Epithelial cell of prostate (primary cell): ENCODE data around the gene ALOX15B.

Experiments
- DNase-seq: peaks from one replicate; pipeline ENCODE4 v3.0.0-alpha.2; 2011; ENCODE audit warnings: low read depth, low spot score
- H3K27ac ChIP-seq: fragments of 450-650 bp; 2 replicates; pipeline ENCODE4 v1.5.1; 2017; ENCODE audit warnings: mild to moderate bottlenecking

Gene ALOX15B, protein sequence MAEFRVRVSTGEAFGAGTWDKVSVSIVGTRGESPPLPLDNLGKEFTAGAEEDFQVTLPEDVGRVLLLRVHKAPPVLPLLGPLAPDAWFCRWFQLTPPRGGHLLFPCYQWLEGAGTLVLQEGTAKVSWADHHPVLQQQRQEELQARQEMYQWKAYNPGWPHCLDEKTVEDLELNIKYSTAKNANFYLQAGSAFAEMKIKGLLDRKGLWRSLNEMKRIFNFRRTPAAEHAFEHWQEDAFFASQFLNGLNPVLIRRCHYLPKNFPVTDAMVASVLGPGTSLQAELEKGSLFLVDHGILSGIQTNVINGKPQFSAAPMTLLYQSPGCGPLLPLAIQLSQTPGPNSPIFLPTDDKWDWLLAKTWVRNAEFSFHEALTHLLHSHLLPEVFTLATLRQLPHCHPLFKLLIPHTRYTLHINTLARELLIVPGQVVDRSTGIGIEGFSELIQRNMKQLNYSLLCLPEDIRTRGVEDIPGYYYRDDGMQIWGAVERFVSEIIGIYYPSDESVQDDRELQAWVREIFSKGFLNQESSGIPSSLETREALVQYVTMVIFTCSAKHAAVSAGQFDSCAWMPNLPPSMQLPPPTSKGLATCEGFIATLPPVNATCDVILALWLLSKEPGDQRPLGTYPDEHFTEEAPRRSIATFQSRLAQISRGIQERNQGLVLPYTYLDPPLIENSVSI

DNA sequence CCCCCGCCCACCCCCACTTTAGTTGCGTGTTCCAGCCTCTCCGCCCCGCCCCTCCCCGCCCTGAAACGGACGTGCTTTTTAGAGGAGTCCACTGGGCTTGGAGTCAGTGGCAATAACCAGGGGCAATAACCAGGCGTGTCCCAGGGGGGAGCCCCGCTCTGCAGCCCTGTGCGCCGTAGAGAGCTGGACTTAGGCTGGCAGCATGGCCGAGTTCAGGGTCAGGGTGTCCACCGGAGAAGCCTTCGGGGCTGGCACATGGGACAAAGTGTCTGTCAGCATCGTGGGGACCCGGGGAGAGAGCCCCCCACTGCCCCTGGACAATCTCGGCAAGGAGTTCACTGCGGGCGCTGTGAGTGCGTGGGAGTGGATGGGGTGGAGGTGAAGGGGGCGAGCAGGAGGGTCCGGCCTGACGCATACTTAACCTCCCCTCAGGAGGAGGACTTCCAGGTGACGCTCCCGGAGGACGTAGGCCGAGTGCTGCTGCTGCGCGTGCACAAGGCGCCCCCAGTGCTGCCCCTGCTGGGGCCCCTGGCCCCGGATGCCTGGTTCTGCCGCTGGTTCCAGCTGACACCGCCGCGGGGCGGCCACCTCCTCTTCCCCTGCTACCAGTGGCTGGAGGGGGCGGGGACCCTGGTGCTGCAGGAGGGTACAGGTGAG, at the start of gene ALOX15B:
Gene ALOX15B (plus strand): TSS at position 106 of the 657 bp plus-strand sequence. CDS start 97 bp downstream, at position 203.
- DNase-seq = no peak
- H3K27ac ChIP-seq = peak within 1 kb of the TSS; percentile 76

DNA sequence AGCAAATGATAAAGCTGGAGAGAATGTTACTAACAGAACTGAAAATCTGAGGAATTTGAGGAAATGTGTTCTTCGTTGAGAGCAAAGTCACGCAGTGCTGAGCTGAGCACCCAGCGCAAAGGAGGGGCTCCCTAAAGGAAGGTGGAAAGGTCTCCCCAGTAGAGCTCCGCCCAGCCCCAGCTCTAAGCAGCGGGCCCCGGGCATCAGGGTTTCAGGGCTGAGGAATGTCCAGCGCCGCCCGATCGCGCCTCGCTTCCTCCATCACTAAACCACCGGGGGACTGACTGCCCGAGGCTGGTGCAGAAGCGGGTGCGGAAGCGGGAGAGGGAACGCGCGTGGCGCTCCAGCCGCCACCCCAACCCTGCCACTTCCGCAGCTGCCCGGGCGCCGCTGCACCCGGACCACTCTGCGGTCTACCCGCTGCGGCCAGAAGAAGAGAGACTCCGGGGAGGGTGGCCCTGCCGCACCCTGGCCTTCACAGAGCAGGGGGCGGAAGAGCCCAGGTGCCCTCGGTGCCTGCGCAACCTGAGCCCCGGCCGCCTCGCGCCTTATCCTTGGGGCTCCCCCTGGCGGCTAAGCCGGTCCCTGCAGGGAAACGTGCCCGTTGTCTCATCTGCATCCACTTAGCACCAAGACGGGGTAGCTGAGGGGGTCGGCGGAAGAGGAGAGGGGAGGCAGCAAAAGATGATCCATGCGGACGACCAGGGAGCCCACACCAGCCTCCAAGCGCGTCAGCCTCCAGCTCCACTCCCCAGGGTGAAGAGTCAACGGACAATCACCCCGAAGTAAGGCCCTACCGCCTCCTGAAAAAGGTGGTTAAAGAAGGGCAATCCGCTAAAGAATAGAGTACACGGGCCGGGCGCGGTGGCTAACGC, 48.8 kb upstream of the ALOX15B start:
- peak overlapping the region; percentile 47 for H3K27ac ChIP-seq

DNA sequence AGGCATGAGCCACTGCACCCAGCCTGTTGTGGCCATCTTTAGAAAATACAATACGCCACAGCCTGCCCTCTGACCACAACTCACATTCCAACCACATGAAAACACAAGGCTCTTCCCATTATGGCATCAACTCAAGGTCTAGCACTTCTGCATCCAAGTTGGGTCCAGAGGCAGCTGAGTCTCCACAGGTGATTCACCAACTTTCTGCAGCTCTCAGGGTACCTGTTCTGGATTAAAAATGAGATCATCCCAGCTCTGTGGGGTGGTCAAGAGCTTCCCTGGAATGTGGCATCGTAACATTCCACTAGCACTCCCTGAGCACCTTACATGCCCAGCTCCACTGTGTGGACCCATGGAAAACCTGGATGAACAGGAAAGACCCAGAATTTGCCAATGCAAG, 46.3 kb upstream of the ALOX15B start:
- peak overlapping the region; percentile 60 for H3K27ac ChIP-seq
- peak; percentile 95 for DNase-seq

More for the DNA sequence above, 48.8 kb upstream of the ALOX15B start:
- DNase-seq = no peak

DNA sequence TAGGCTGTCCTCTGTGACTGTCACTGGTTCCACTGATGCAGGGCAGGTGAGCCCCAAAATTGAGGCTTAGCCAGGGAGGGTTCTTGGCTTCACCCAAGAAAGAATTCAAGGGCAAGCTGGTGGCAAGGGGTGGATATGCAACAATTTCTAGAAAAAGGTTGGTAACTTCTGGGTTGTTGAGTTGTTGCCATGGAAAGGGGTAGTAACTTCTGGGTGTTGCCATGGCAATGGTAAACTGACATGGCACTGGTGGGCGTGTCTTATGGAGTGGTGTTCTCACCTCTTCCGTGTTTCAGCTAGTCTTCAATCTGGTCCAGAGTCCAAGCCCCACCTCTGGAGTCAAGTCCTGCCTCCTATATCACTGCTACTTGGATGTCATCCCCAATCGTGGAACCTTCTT, 45.9 kb upstream of the ALOX15B start:
- DNase-seq = no peak
- H3K27ac ChIP-seq = peak overlapping the region; percentile 60

DNA sequence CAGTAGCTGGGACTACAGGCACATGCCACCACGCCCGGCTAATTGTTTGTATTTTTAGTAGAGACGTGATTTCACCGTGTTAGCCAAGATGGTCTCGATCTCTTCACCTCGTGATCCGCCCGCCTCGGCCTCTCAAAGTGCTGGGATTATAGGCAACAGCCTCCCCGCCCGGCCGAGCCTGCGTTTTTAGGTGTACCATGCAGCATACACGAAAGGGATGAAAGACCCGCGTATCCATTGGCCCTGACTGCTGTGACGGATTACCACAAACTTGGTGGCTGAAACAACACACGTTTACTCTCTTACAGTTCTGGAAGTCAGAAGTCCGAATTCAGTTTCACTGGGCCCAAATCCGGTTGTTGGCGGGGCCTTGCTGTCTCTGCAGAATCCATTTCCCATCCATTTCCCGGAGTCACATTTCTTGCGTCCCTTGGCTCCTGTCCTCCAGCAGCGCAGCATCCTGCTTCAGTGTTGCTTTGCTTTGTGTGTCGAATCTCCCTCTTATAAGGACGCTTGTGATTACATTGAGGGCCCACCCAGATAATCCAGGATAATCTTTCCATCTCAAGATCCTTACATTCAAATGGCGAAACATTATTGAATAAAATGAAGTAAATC, 44.8 kb upstream of the ALOX15B start:
- H3K27ac ChIP-seq = no peak overlapping the region
- DNase-seq = no peak

DNA sequence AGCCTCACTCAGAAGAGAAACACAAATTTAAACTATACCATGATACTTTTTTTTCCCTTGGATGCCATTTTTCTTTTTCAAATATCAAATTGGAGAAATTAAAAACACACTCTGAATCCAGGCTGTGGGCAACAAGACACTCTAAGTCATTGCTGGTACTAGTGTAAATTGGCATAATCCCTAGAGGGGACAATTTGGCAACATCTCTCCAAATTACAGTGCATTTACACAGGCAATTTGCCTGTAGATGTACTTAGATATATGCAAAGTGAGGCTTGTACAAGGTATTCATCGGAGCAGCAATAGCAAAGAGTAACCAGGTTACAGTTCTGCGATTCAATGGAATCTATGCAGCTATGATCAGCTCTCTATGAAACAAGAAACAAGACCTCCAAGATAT, 43.1 kb upstream of the ALOX15B start:
- DNase-seq = no peak
- H3K27ac ChIP-seq = no peak overlapping the region

DNA sequence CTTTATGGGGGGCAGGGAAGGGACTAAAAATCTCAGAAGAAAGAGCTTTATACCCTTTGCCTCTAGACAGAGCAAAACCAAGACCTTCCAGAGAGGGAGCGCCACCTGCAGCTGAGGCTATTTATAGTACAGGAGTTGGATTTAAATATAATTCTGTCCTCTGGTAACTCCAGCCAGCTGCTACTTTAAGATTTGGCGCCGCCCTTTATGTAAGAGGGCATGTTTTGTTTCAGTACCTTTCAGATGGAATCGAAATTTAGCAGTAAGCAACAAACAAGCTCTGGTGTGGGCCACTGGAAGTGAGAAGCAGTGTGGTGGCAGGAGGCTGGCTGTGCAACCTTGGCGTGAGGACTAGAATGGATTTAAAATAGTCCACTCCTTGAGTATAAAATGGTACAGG, 41.7 kb upstream of the ALOX15B start:
- no peak for DNase-seq
- no peak overlapping the region for H3K27ac ChIP-seq

DNA sequence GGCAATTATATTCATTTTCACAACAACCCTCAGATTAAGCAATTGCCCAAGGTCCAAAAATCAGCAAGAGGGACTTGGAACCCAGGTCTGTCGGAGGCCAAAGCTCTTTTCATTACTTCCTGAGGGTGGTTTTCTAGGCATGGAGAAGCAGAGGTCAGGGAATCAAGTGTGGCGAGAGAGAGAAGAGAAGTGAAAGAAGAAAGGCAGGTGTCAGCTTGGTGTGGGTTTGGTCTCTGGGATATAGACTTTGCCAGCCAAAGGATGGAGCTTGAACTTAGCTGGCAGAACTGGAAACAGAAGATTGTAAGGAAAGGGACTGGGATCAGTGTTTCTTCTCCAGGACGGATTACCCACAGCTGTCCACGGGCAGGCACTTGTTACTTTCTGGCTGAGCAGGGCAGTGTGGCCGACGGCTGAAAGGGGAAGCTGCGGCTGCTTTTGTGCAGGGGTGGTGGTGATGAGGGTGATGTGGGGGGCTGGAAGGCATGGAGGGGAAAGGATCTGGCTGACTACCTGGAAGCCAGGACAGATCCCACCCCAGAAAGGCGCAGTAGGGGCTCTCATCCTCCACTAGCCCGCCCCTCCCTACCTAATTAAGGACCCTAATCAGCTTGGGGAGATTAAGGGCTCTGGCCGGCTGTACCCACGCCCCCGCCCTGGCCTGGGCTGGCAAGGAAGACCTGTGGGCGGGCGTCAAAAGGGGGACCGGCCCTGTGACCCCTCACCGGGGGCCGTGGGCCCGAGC, 36.7 kb upstream of the ALOX15B start, which contains the start of gene GUCY2D:
Gene GUCY2D (plus strand): TSS at position 640 of the 745 bp plus-strand sequence. CDS start 433 bp downstream, outside the sequence.
- H3K27ac ChIP-seq = no peak within 1 kb of the TSS
- DNase-seq = no peak

DNA sequence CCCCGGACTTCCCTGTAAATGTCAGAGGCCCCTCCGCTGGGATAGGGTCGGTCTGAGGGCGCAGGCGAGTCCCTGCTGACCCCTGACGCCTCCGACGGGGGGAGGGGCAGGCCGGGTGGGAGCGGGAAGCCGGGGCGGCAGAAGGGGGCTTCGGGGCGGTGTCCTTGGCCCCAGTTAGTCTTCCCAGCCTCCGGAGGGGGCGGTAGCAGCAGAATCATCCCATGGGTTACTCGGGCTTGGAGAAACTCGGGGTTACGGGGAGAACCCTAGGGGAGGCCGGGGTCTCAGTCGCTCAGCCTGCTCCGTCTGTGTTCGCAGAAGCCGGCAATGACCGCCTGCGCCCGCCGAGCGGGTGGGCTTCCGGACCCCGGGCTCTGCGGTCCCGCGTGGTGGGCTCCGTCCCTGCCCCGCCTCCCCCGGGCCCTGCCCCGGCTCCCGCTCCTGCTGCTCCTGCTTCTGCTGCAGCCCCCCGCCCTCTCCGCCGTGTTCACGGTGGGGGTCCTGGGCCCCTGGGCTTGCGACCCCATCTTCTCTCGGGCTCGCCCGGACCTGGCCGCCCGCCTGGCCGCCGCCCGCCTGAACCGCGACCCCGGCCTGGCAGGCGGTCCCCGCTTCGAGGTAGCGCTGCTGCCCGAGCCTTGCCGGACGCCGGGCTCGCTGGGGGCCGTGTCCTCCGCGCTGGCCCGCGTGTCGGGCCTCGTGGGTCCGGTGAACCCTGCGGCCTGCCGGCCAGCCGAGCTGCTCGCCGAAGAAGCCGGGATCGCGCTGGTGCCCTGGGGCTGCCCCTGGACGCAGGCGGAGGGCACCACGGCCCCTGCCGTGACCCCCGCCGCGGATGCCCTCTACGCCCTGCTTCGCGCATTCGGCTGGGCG, 35.9 kb upstream of the ALOX15B start:
- DNase-seq = no peak
- no peak overlapping the region for H3K27ac ChIP-seq

DNA sequence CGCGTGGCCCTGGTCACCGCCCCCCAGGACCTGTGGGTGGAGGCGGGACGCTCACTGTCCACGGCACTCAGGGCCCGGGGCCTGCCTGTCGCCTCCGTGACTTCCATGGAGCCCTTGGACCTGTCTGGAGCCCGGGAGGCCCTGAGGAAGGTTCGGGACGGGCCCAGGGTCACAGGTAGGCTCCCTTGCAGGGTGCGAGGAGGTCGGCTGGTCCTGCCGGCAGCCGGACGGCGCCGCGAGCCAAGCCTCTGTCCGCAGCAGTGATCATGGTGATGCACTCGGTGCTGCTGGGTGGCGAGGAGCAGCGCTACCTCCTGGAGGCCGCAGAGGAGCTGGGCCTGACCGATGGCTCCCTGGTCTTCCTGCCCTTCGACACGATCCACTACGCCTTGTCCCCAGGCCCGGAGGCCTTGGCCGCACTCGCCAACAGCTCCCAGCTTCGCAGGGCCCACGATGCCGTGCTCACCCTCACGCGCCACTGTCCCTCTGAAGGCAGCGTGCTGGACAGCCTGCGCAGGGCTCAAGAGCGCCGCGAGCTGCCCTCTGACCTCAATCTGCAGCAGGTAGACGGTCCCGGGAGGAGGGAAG, 35.2 kb upstream of the ALOX15B start:
- no peak overlapping the region for H3K27ac ChIP-seq
- no peak for DNase-seq

DNA sequence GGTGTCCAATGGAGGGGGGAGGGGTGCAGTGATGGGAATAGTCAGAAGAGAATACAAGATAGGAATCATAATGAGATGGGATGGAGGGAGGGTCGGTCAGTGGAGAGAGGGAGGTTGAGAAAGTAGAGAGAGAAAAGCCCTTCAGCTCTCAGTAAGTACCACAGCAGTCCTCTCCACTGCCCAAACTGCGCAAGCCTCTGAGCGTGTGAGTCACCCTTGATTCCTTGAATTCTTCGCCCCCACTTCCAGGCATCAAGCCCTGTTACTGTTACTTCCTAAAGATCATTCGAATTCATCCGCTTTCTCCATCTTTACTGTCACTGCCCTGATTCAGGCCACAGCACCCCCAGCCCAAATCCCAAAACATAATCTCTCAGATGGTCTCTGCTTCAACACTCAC, 34.0 kb upstream of the ALOX15B start:
- DNase-seq = no peak
- no peak overlapping the region for H3K27ac ChIP-seq

DNA sequence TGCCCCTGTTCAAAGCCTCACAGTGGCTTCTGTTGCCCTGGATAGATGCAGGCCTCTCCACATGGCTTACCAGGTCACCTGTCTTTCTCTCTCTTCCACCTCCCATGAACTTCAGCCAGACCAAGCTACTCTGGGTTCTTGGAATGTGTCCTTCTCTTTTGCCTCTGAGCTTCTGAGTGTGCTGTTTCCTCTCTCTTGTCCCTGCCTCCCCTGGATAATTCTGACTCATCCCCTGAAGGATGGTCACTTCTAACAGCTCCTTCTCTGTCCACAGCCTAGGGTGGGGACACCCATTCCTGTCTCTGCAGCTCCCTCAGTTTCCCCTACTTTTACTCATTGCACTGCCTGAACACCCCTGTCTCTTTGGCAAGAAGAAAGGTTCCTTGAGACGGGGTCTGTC, 33.5 kb upstream of the ALOX15B start:
- no peak for DNase-seq

DNA sequence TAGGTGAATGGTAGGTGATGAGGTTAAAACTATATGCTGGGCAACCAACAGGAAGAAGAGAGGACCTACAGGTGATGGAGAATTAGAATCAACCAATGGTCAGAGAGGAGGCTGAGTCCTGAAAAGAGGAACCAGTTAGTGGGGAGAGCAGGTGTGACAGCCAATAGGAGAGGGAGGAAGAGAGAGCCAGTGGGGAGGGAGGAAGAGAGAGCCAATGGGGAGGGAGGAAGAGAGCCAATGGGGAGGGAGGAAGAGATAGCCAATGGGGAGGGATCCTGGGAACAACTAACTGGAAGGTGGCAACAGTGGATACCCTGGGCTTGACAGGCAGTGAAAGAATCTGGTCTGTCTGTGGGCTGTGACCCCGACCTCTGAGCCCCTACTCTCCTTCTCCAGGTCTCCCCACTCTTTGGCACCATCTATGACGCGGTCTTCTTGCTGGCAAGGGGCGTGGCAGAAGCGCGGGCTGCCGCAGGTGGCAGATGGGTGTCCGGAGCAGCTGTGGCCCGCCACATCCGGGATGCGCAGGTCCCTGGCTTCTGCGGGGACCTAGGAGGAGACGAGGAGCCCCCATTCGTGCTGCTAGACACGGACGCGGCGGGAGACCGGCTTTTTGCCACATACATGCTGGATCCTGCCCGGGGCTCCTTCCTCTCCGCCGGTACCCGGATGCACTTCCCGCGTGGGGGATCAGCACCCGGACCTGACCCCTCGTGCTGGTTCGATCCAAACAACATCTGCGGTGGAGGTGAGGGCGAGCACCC, 32.7 kb upstream of the ALOX15B start:
- no peak overlapping the region for H3K27ac ChIP-seq
- no peak for DNase-seq

More for the DNA sequence above, 33.5 kb upstream of the ALOX15B start:
- H3K27ac ChIP-seq = no peak overlapping the region

DNA sequence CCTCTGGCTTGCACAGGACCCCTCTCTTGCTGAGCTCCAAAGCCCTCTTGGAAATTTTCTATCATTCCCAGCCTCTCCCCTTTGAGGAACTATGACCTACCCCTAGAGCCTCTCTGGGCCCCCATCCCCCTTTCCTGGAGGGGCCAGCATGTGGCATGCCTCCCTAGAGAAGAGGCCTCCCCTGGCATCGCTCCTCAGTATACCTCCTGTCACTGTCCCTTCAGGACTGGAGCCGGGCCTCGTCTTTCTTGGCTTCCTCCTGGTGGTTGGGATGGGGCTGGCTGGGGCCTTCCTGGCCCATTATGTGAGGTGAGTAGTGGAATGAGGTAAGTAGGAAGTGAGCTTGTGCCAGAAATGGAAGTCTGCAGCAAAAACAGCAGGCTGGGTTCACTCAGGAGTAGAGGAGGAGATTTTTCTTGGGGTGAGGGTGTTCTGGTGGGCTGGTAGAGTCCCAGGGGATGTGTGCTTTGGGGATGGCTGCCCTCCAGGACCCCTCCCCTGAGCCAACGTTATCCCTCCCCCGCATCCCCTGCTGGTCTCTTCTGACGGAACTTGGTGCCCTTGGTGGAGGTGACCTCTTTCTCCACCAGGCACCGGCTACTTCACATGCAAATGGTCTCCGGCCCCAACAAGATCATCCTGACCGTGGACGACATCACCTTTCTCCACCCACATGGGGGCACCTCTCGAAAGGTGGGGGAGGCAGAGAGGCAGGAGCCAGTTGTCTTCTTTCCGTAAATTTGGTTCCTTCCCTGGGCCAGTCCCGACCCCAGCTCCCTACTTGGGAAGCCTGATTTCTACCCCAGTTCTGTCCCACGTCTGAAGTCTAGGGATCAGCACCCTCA, 31.8 kb upstream of the ALOX15B start:
- DNase-seq = no peak

DNA sequence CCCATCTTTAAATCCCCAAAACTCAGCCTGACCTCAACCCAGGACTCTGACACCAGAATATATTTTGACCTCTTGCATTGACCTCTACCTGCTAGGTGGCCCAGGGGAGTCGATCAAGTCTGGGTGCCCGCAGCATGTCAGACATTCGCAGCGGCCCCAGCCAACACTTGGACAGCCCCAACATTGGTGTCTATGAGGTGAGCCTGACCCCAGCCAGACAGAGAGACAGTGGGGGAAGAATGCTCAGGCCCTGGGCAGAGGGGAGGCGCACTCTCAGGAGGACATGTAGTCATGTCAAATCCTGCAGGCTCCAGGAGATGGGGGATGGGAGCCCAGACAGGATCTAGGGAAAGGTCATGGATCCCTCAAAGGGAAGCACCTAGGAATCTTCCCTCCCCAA, 31.0 kb upstream of the ALOX15B start:
- H3K27ac ChIP-seq = no peak overlapping the region
- DNase-seq = no peak

More for the DNA sequence above, 31.8 kb upstream of the ALOX15B start:
- H3K27ac ChIP-seq = no peak overlapping the region

DNA sequence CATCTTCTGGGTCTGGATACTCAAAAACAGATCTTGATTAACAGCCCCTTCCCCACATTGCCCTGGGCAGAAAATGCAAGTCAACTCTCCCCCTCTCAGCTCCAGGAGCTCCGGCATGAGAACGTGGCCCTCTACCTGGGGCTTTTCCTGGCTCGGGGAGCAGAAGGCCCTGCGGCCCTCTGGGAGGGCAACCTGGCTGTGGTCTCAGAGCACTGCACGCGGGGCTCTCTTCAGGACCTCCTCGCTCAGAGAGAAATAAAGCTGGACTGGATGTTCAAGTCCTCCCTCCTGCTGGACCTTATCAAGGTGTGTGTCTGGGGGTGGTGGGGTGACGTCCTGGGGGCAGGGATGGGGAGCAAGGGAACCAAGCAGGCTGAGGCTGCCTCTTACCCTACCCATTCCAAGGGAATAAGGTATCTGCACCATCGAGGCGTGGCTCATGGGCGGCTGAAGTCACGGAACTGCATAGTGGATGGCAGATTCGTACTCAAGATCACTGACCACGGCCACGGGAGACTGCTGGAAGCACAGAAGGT, 26.7 kb upstream of the ALOX15B start:
- no peak for DNase-seq
- no peak overlapping the region for H3K27ac ChIP-seq
